22Rv1 (cell line): ENCODE results near the gene YTHDF1.

Source experiments
- H3K27ac ChIP-seq: fragments of 450-650 bp; 2 replicates; pipeline ENCODE4 v1.5.1; 2017
- ZFX ChIP-seq: fragments of 450-650 bp; IDR thresholded peaks from 2 replicates; pipeline ENCODE4 v1.6.1; 2017; ENCODE audit warnings: antibody characterized with exemption, borderline replicate concordance
- TF ChIP-seq, protein P1 (sequence below): fragments of 450-650 bp; IDR thresholded peaks from 2 replicates; pipeline ENCODE4 v1.5.1; 2017; ENCODE audit warnings: mild to moderate bottlenecking

The YTHDF1 gene

DNA sequence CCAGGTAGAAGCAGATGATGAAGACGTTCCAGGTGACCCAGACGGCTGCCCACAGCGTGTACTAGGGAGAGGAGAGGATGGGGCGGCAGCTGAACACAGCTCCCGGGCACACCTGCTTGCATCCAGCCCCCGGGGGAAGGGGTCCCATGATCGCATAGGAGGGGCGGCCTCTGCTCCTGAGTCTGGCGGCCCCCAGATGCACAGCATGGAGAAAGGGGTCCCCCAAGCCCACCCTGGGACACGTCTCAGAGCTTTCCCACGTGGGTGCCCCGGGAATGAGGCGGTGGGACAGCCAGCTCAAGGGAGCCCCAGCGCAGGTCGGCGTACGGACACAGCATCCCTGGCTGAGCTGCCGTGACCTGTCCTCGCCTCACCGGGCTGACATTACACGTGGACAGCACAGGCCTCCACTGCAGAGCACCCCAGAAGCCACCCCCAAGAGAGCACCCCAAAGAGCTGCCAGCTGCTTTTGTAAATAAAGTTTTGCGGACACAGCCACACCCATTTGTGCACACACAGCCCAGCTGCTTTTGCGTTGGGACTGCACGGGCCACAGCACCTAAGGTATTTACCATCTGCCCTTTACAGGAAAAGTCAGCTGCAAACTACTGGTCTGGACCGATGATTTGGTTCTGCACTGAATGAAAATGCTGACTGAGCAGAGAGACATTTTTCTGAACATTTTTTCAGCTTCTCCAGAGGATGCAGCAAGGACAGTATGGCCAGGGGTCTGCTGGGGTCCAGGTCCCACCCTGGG is 33.1 kb upstream of the YTHDF1 start:
- no peak overlapping the region for H3K27ac ChIP-seq
- no peak for TF ChIP-seq ZFX
- TF ChIP-seq, protein P1, sequence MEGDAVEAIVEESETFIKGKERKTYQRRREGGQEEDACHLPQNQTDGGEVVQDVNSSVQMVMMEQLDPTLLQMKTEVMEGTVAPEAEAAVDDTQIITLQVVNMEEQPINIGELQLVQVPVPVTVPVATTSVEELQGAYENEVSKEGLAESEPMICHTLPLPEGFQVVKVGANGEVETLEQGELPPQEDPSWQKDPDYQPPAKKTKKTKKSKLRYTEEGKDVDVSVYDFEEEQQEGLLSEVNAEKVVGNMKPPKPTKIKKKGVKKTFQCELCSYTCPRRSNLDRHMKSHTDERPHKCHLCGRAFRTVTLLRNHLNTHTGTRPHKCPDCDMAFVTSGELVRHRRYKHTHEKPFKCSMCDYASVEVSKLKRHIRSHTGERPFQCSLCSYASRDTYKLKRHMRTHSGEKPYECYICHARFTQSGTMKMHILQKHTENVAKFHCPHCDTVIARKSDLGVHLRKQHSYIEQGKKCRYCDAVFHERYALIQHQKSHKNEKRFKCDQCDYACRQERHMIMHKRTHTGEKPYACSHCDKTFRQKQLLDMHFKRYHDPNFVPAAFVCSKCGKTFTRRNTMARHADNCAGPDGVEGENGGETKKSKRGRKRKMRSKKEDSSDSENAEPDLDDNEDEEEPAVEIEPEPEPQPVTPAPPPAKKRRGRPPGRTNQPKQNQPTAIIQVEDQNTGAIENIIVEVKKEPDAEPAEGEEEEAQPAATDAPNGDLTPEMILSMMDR, result no peak

DNA sequence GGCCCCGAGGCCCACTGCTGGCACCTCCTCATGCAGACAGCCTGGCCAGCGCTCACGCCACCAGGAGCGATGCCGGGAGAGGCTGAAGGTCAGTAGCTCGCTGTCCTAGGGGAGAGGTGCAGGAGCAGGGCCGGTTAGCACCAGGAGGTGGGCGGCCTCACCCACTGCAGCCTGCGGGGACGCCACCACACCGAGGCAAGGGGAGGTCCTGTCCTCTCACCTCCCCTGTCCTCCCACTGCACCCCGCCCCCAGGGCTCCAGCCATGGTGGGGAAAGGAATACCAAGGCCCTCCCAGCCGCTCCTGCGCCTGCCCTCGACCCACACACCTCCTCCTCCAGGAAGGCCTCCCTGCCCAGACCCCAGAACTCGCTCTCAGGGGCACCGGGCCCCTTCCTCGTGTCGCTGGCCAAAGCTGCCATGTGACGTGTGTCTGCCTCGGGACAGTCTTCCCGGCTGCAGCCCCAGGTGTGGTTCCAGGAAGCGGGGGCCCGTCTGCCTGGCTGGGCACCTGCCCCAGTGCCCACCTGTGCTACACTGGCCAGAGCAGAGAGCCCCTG is 31.8 kb upstream of the YTHDF1 start:
- H3K27ac ChIP-seq, result no peak overlapping the region
- no peak for TF ChIP-seq ZFX
- TF ChIP-seq, protein P1, result no peak

DNA sequence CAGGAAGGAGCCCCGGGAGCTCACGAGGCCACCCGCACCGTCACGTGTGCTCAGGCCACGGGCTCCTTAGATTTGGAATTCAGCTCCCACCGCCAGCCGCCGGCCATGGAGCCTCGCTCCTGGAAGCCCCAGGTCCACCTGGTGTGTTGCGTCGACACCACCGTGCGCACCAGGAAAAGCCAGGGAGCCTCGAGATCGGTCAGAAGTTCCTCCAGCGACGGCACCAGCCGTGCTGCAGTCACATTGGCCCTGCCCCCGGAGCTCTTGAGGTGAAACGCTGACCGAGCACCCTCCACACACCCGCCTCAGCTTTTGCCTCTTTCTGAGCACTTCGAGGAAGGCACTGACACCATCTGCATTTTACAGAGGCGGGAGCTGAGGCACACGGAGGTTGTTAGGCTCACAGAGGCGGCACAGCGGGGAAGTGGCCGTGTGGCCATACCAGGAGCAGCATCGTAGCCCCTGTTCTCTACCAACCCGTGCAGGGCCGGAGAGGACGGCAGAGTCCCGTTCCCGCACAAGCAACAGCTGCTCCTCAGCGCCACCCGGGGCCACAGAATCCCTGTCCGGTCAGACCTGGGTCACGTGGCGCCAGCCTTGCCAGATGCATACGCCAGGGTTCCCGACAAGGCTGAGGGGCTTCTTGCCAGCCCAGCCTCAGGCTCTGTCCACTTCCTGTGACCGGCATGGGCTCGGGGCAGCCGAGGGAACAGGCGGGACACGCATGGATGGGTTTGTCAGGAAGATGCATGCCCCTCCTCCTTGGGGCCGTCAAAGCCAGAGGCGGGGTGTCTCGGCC is 30.8 kb upstream of the YTHDF1 start:
- H3K27ac ChIP-seq, result no peak overlapping the region
- TF ChIP-seq, protein P1, result peak; percentile 38
- no peak for TF ChIP-seq ZFX

DNA sequence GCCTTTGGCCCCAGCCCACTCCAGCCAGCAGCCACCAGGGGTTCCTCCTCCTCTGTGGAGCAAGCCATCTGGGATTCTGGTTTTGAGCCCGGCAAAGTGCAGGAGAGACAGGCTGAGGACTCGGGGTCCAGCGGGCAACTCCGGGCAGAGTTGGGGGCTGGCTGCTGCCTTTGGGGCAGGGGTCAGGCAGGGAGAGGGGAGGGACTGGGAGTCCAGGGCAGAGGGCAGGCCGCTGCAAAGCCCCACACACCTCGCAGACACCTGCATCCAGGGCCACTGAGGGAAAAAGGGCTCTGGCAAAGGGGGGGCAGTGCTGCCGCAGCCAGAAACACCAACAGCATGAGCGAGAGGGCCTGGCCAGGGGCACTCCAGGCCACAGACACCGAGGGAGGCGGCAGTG is 28.5 kb upstream of the YTHDF1 start:
- H3K27ac ChIP-seq, result no peak overlapping the region
- TF ChIP-seq, protein P1, result no peak
- no peak for TF ChIP-seq ZFX

DNA sequence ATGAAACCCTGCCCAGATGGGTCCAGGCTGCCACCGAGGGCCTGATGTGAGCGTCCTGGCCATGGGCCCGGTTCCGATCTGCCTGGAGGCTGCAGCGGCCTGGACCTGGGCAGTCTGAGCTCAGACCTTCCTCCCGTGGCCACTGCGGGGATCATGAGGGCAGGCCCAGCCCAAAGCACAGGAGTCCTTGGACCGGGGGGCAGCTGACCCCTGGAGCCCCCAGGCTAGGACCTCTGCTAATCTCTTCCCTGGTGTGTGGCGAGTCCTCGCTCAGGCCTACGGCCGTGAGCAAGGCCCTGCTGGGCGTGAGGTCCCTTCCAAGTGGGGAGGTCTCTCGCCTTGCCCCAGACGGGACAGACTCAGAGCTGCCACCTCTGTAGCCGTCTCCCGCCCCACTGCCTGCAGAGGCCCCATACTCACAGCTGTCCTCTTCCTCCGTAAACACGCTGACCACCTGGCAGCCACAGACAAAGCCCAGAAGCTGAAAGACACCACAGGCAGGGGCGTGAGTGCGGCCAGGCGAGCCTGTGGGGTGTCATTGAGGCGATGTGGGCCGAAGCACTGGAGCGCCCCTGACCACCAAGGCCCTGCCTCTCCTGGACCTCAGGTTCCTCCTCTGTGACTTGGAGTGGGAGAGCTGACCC is 27.8 kb upstream of the YTHDF1 start:
- TF ChIP-seq, protein P1, result no peak
- no peak for TF ChIP-seq ZFX
- H3K27ac ChIP-seq, result no peak overlapping the region

DNA sequence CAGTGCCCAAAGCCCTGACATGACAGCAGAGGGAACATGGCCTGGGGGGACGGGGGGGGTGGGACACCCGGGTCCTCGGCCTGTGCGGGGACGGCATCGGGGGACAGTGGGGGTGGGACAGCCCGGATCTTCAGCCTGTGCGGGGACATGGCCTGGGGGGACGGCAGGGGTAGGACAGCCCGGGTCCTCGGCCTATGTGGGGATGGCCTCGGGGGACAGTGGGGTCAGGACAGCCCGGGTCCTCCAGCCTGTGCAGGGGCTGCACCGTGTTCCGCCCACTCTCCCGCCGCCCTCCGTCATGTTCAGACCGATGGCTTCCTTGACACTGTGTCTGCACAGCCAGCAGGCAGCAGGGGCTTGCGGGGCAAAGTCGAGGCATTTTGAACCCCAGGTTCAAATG is 26.8 kb upstream of the YTHDF1 start:
- TF ChIP-seq, protein P1, result no peak
- TF ChIP-seq ZFX, result no peak
- H3K27ac ChIP-seq, result no peak overlapping the region
